MM.1S (cell line): Measurements from ENCODE around the gene GPR35.

ENCODE experiments used
- CTCF ChIP-seq: fragments of 300-600 bp; sonication (generic); IDR thresholded peaks from 2 replicates; pipeline ENCODE4 v1.5.1; 2016; ENCODE audit warnings: antibody characterized with exemption, low read length, mixed read lengths
- EZH2 ChIP-seq: fragments of 300-600 bp; sonication (generic); optimal IDR thresholded peaks from 2 replicates; pipeline ENCODE3; 2017; ENCODE audit warnings: low read depth, mild to moderate bottlenecking, antibody characterized with exemption, low read length, mixed read lengths
- EZH2phosphoT487 ChIP-seq: fragments of 300-600 bp; sonication (generic); IDR thresholded peaks from 2 replicates; pipeline ENCODE4 v1.6.1; 2018; ENCODE audit warnings: antibody characterized with exemption, low read length

GRCh38 chr2:240622531-240623235, 2.6 kb upstream of the GPR35 start:
- TF ChIP-seq CTCF (no peak), EZH2 (no peak), EZH2phosphoT487 (no peak)
